ENCODE data around the gene FTCD.
"Not testable (repeated sequence)": the region's sequence is repeated elsewhere in the genome, so short reads cannot be mapped to it uniquely, and the experiment has no call there.

FTCD gene

GRCh38 chr21:46111857-46112724 is 43.3 kb downstream of the FTCD start:
- no peak for DNase-seq (ENCODE audit: low read depth)

GRCh38 chr21:46111193-46111571 is 44.2 kb downstream of the FTCD start:
- no peak for DNase-seq (ENCODE audit: low read depth)

GRCh38 chr21:46110499-46111192 is 44.7 kb downstream of the FTCD start:
- no peak for DNase-seq (ENCODE audit: low read depth)

- no peak for DNase-seq (ENCODE audit: low read depth)
Measured at GRCh38 chr21:46109313-46110221, 45.8 kb downstream of the FTCD start.

- no peak for DNase-seq (ENCODE audit: low read depth)
Measured at GRCh38 chr21:46108827-46109312, 46.5 kb downstream of the FTCD start.

GRCh38 chr21:46107376-46107775 is 48.0 kb downstream of the FTCD start:
- not testable (repeated sequence) for DNase-seq (ENCODE audit: low read depth)

- no peak for DNase-seq (ENCODE audit: low read depth)
Measured at GRCh38 chr21:46104104-46104503, 51.3 kb downstream of the FTCD start.

- DNase-seq (ENCODE audit: low read depth), result no peak
Measured at GRCh38 chr21:46100906-46101305, 54.5 kb downstream of the FTCD start.

- DNase-seq (ENCODE audit: low read depth), result no peak
Measured at GRCh38 chr21:46100426-46100825, 55.0 kb downstream of the FTCD start.

- no peak for DNase-seq (ENCODE audit: low read depth)
Measured at GRCh38 chr21:46100020-46100419, 55.4 kb downstream of the FTCD start.

- DNase-seq (ENCODE audit: low read depth), result no peak
Measured at GRCh38 chr21:46099476-46099875, 55.9 kb downstream of the FTCD start.

GRCh38 chr21:46098303-46099141 is 56.9 kb downstream of the FTCD start:
- DNase-seq (ENCODE audit: low read depth), result no peak

- DNase-seq (ENCODE audit: low read depth), result no peak
Measured at GRCh38 chr21:46097336-46098293, 57.8 kb downstream of the FTCD start, which contains the start of gene COL6A2. Gene COL6A2 (plus strand): TSS chr21:46098112.

- no peak for DNase-seq (ENCODE audit: low read depth)
Measured at GRCh38 chr21:46096596-46097335, 58.6 kb downstream of the FTCD start.

GRCh38 chr21:46095814-46096595 is 59.4 kb downstream of the FTCD start:
- no peak for DNase-seq (ENCODE audit: low read depth)

GRCh38 chr21:46095083-46095719 is 60.2 kb downstream of the FTCD start:
- DNase-seq (ENCODE audit: low read depth), result no peak

GRCh38 chr21:46094401-46095082 is 60.8 kb downstream of the FTCD start:
- DNase-seq (ENCODE audit: low read depth), result no peak
